MM.1S (cell line): Measurements from ENCODE around the gene RAB21.

Source experiments
- CTCF ChIP-seq: fragments of 300-600 bp; sonication (generic); IDR thresholded peaks from 2 replicates; pipeline ENCODE4 v1.5.1; 2016; ENCODE audit warnings: antibody characterized with exemption, low read length, mixed read lengths
- EZH2 ChIP-seq: fragments of 300-600 bp; sonication (generic); optimal IDR thresholded peaks from 2 replicates; pipeline ENCODE3; 2017; ENCODE audit warnings: low read depth, mild to moderate bottlenecking, antibody characterized with exemption, low read length, mixed read lengths
- EZH2phosphoT487 ChIP-seq: fragments of 300-600 bp; sonication (generic); IDR thresholded peaks from 2 replicates; pipeline ENCODE4 v1.6.1; 2018; ENCODE audit warnings: antibody characterized with exemption, low read length

- TF ChIP-seq CTCF = no peak
- TF ChIP-seq EZH2phosphoT487 = no peak
- no peak for TF ChIP-seq EZH2
These were observed 22.3 kb upstream of the RAB21 start for GRCh38 chr12:71732357-71732712.
